Retinal pigment epithelial cell (primary cell): ENCODE measurements around the gene MYLK2.
A peak's percentile ranks its signal among the peaks of the same experiment; 100 is the strongest.

ENCODE experiments used
- DNase-seq: peaks from one replicate; pipeline ENCODE4 v3.0.0-alpha.2; 2010; ENCODE audit warnings: low read depth
- H3K4me3 ChIP-seq: 2 replicates; pipeline ENCODE4 v1.5.1; 2011; ENCODE audit warnings: mild to moderate bottlenecking, low read length, control low read depth, moderate library complexity
- CTCF ChIP-seq: conservative IDR thresholded peaks from 2 replicates; pipeline ENCODE4 v1.5.1; 2011; ENCODE audit warnings: low read depth, low read length, control low read depth, inconsistent platforms

Gene MYLK2

DNA sequence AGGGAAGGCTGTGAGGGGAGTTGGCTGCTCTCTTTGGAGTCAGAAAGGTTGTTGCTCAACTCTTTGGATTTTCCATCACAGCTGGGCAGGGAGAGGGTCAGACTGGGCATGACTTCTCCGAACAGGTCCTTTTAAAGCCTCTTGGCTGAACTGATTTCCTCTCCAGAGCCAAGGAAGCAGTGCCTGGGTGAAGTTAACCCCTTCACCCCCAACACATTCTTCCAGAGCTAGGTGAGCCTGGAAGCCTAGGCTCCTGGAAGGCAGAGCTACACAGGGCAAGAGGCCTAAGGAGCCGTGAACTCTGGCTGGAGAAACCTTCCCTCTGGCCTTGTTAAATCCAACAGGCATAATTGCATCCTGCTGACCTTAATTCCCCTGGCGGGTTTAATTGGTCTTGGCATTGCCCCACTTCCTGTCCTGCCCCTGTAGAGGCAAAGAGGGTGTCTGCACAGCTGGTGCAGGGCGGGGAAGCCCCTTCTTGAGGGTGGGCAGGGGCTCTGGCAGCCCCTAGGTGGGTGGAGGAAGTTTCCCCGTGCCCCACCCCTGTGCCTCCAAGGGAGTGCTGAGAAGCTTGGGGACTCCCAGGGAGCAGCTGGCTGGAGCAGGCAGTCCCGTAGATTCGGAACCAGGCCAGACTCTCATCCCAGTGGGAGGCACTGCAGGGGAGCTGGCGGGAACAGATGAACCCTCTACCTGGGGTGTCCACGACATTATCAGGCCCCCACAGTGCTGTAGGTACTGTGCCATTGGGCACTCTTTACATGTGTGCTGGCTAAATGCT, 3.6 kb upstream of the MYLK2 start:
- no peak for DNase-seq
- no peak for TF ChIP-seq CTCF
- no peak overlapping the region for H3K4me3 ChIP-seq

- TF ChIP-seq CTCF, result no peak
- H3K4me3 ChIP-seq, result no peak overlapping the region
- no peak for DNase-seq
Measured at GRCh38 chr20:31816221-31816620, 2.9 kb upstream of the MYLK2 start.

DNA sequence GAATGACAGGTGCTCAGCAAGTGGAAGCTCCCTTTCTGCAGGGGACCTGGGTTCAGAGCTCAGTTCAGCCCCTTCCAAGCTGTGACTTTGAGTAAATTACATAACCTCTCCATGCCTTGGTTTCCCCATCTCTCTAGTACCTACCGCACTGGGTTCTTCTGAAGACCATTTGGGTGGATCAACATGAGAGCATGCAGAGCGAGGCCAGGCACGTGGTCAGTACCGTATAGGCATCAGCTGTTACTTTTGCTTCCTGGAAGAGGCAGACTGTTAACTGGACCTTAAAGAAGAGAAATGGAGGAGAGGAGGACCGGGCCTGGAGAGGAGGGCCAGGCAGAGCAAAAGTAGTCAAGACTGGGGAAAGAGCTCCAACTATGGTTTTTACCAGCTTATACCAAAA, 1.7 kb upstream of the MYLK2 start:
- TF ChIP-seq CTCF, result no peak
- no peak overlapping the region for H3K4me3 ChIP-seq
- DNase-seq, result no peak

GRCh38 chr20:31818376-31818908, 714 bp upstream of the MYLK2 start:
- TF ChIP-seq CTCF, result no peak
- no peak overlapping the region for H3K4me3 ChIP-seq
- DNase-seq, result no peak

- no peak for DNase-seq
- no peak for TF ChIP-seq CTCF
- H3K4me3 ChIP-seq, result no peak overlapping the region
Measured at GRCh38 chr20:31820228-31820627, 1.1 kb downstream of the MYLK2 start.

GRCh38 chr20:31821427-31821826, 2.3 kb downstream of the MYLK2 start:
- no peak overlapping the region for H3K4me3 ChIP-seq
- no peak for TF ChIP-seq CTCF
- no peak for DNase-seq

DNA sequence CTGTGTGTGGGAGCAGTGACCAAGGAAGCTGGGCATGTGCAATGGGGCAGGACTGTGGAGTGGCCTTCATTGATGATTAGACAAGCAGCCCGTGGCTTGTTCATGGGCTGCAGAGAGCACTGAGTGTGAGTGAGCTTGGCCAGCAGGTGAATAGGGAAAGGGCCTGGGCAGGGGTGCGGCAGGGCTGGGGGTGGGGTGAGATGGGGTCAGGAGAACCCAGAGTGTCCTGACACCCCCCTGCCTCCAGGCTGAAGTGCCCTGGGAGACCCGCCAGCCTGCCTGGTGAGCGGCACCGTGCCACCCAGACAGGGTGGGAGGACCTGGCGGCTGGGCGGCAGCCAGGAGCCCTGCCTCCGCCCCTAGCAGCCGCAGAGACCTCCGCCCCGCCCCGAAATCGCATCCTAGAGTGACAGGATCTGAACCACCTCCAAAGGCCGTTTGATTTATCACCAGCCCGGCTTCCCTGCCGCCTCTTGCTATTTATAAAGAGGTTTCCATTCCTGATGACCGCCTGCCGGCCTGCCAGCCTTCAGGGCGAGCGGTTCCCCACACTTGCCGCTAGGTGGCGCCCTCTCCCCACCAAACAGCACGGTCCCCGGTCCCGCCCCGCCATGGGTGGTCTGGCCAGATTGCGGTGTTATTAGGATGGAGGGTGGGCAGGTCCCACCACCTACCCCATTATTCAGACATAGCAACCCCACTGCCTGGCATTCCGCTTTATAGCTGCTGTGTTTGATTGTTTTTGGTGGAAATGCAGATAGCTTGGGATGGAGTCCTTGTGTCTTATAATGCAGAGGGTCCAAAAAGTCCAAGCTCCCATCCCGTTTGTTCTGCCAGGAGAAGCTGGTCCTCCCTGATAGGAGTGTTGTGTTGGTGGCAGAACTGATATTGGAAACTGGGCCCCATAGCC, 3.5 kb downstream of the MYLK2 start:
- no peak for DNase-seq
- peak; percentile 92 for TF ChIP-seq CTCF
- H3K4me3 ChIP-seq, result peak overlapping the region; percentile 17
